Measurements from ENCODE around the gene HAAO.

The HAAO gene

GRCh38 chr2:42762823-42763804 is 29.3 kb downstream of the HAAO start:
- TF ChIP-seq, protein P1, sequence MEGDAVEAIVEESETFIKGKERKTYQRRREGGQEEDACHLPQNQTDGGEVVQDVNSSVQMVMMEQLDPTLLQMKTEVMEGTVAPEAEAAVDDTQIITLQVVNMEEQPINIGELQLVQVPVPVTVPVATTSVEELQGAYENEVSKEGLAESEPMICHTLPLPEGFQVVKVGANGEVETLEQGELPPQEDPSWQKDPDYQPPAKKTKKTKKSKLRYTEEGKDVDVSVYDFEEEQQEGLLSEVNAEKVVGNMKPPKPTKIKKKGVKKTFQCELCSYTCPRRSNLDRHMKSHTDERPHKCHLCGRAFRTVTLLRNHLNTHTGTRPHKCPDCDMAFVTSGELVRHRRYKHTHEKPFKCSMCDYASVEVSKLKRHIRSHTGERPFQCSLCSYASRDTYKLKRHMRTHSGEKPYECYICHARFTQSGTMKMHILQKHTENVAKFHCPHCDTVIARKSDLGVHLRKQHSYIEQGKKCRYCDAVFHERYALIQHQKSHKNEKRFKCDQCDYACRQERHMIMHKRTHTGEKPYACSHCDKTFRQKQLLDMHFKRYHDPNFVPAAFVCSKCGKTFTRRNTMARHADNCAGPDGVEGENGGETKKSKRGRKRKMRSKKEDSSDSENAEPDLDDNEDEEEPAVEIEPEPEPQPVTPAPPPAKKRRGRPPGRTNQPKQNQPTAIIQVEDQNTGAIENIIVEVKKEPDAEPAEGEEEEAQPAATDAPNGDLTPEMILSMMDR (IDR thresholded peaks at IDR 0.05; ENCODE audit: borderline replicate concordance, insufficient read depth, low read depth, low read length): no peak
- H3K4me3 ChIP-seq (ENCODE audit: low read depth, low read length): no peak overlapping the region

DNA sequence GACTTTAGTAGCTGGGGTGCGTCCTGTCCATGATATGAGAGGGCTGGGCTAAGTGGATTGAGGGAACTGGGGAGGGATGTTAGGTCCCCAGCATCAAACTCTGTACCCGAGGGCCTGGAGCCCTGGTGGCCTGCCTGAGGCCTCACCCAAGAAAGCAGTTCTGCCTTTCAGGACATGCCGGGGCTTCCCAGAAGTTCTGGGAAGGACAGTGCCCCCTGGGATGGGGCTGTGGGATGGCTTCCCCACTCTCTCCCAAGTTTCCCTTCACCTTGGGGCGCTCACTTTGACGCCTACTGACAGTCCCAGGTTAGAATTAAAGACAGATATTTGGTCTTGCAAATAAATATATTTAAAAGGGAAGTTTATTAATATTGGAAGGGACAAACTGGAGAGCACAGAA is 30.2 kb downstream of the HAAO start:
- TF ChIP-seq, protein P1 (IDR thresholded peaks at IDR 0.05; ENCODE audit: borderline replicate concordance, insufficient read depth, low read depth, low read length): no peak
- no peak overlapping the region for H3K4me3 ChIP-seq (ENCODE audit: low read depth, low read length)

- H3K4me3 ChIP-seq (ENCODE audit: low read depth, low read length): no peak overlapping the region
- TF ChIP-seq, protein P1 (IDR thresholded peaks at IDR 0.05; ENCODE audit: borderline replicate concordance, insufficient read depth, low read depth, low read length): no peak
These were observed 30.8 kb downstream of the HAAO start for GRCh38 chr2:42761554-42761953.

- TF ChIP-seq, protein P1 (IDR thresholded peaks at IDR 0.05; ENCODE audit: borderline replicate concordance, insufficient read depth, low read depth, low read length): no peak
- no peak overlapping the region for H3K4me3 ChIP-seq (ENCODE audit: low read depth, low read length)
These were observed 33.6 kb downstream of the HAAO start for GRCh38 chr2:42758751-42759150.

DNA sequence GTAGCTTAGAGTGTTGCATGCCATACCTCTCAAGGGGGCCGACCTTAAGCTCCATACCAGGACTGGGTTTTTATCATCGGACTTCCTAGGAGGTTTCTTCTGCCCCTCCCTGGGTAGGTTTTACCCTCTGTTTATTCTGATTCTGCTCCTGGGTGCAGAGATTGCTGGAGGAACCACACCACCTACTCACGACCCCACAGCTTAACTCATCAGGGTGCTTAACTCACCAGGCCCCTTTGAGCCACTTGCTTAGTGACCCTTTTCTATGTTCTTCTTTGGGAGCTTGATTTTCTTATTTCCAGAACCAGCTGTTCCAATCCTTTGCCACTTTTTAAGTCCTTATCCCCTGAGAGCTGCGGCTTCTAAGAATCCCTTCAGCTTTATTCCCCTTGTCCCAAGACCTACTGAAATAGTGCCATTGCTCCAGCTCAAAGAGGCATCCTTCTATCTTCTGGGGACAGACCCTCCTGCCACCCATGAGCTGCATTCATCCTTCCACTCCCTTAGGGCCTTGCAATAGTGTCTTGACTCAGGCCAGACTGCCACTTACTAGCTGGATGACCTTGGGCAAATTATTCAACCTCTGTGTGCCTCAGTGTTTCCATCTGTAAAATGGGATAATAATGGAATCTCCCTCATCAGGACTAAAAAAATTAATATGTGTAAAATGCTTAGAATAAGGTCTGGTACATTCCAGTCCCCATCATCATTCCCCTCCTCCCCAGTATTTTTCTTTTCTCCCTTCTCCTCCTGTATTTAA is 34.2 kb downstream of the HAAO start:
- TF ChIP-seq, protein P1 (IDR thresholded peaks at IDR 0.05; ENCODE audit: borderline replicate concordance, insufficient read depth, low read depth, low read length): no peak
- no peak overlapping the region for H3K4me3 ChIP-seq (ENCODE audit: low read depth, low read length)

GRCh38 chr2:42756966-42757513 is 35.3 kb downstream of the HAAO start:
- TF ChIP-seq, protein P1 (IDR thresholded peaks at IDR 0.05; ENCODE audit: borderline replicate concordance, insufficient read depth, low read depth, low read length): no peak
- no peak overlapping the region for H3K4me3 ChIP-seq (ENCODE audit: low read depth, low read length)

All from GM12875 (cell line).